Fibroblast of peridontal ligament (primary cell): ENCODE results near the gene TET2.
A peak's percentile ranks its signal among the peaks of the same experiment; 100 is the strongest.

ENCODE experiments used
- DNase-seq: peaks from one replicate; pipeline ENCODE4 v3.0.0-alpha.2; 2010; ENCODE audit errors: extremely low read depth

The TET2 gene

GRCh38 chr4:105234582-105234981 lies 87.9 kb downstream of the TET2 start:
- DNase-seq, result no peak

- DNase-seq, result no peak
Observed at GRCh38 chr4:105236202-105236915, 89.7 kb downstream of the TET2 start.

GRCh38 chr4:105236916-105237311 lies 90.2 kb downstream of the TET2 start:
- DNase-seq, result no peak

GRCh38 chr4:105240037-105240436 lies 93.4 kb downstream of the TET2 start:
- no peak for DNase-seq

- no peak for DNase-seq
Observed at GRCh38 chr4:105241451-105241850, 94.8 kb downstream of the TET2 start.

- DNase-seq, result no peak
Observed at GRCh38 chr4:105243446-105243845, 96.8 kb downstream of the TET2 start.

GRCh38 chr4:105246712-105247111 lies 100.0 kb downstream of the TET2 start:
- peak; percentile 93 for DNase-seq

GRCh38 chr4:105248613-105249012 lies 101.9 kb downstream of the TET2 start:
- no peak for DNase-seq

GRCh38 chr4:105257817-105258495 lies 111.3 kb downstream of the TET2 start:
- DNase-seq, result no peak

- DNase-seq, result no peak
Observed at GRCh38 chr4:105265689-105266088, 119.0 kb downstream of the TET2 start.

GRCh38 chr4:105267280-105267679 lies 120.6 kb downstream of the TET2 start:
- DNase-seq, result no peak

- no peak for DNase-seq
Observed at GRCh38 chr4:105272002-105272401, 125.3 kb downstream of the TET2 start.

- no peak for DNase-seq
Observed at GRCh38 chr4:105273230-105273629, 126.6 kb downstream of the TET2 start.

GRCh38 chr4:105274090-105274489 lies 127.4 kb downstream of the TET2 start:
- DNase-seq, result no peak

- peak; percentile 35 for DNase-seq
Observed at GRCh38 chr4:105274504-105274903, 127.8 kb downstream of the TET2 start.

- no peak for DNase-seq
Observed at GRCh38 chr4:105276361-105277104, 129.9 kb downstream of the TET2 start.

- DNase-seq, result no peak
Observed at GRCh38 chr4:105277702-105278101, 131.0 kb downstream of the TET2 start.

- DNase-seq, result no peak
Observed at GRCh38 chr4:105279314-105279713, 132.6 kb downstream of the TET2 start.

- DNase-seq, result peak; percentile 100
Observed at GRCh38 chr4:105280338-105281123, 133.9 kb downstream of the TET2 start.

GRCh38 chr4:105281124-105281415 lies 134.4 kb downstream of the TET2 start:
- no peak for DNase-seq

GRCh38 chr4:105282489-105282888 lies 135.8 kb downstream of the TET2 start:
- DNase-seq, result no peak

- peak; percentile 21 for DNase-seq
Observed at GRCh38 chr4:105283501-105283900, 136.8 kb downstream of the TET2 start.
